Activated CD8-positive, alpha-beta memory T cell treated with anti-CD3 and anti-CD28 coated beads, Interleukin-2, amount 50 U/mL, for 1 hour (primary cell): ENCODE measurements around the gene GARNL3.

Experiments
- DNase-seq: peaks from one replicate; pipeline ENCODE4 v3.0.0-alpha.2; 2020; ENCODE audit errors: extremely low read depth

Gene GARNL3

DNA sequence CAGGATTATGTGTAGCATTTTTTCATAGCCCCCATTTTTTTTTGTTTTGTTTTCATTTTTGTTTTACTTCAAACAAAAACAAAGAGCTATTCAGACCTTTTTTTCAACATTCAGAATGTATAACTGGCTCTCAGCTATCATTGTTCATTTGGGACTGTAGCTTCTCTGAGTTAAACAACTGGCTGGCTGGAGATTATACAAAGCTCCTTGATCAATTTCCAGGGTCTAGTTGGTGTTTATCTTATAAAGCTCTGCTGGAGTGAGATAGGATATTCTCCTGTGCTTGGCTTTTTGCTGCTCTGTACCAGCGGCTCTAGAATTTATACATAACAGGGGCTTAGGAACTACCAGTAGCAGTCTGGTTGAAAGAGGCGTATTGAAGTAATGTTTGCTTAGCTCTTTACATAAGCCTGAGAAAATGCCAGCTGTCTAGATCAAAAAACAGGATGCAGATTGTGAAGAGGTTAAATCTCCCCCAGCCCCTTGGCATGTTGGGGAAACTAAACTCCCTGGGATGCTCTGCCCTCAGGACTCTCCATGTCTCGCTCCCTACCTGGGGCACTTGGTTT lies 15.2 kb downstream of the GARNL3 start:
- no peak for DNase-seq

DNA sequence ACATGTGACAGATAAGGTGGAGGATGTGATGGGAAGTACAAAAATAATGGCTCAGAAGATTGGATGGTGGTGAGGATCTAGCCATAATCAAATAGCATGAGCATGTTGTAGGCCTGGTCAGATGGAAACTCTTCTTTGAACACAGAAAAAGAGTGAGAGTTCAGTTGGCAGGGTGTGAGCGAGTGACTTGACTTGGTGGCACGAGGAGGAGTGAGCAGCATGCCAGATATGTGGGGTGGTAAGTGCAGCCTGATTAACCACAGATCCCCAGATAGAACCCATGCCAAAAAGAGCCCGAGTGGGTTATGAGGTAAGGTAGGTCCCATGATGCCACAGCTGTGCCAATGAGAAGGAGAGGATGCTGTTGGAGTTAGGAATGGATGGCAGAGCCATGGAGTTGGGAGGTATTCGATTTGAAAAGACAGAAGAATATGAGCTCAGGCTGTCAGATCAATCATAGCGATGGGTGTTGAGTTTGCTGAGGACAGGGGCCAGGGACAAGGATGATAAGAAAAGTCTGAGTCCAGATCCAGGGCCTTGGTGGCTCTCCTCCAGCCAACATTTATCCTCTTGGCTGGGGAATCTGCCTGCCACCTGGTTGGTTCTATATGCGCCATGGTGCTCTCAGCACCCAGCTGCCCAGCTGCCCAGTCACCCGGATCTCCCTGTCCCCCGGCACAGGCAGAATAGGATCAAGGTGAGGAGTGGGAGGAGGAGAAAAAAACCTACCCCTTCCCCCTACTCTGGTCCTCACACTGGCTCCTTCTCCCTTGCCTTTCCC lies 16.5 kb downstream of the GARNL3 start:
- no peak for DNase-seq

DNA sequence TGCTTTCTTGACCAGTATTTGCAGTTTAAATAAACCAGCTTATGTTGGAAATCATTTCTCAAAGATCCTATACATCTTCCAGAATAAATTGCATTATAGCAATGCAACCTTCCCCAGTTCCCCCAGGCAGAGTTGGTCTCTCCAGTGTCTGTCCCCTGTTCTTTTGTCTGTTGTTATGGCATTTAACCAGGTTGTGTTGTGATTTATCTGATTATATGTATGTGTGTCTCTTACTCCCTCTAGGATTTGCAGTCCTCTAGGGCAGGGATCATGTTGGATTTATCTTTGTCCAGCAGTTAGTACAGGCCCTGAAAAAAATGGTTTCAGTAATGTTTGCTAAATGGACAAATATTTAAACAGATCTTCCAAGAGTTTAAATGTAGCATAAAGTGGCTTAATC lies 17.3 kb downstream of the GARNL3 start:
- no peak for DNase-seq

GRCh38 chr9:127282611-127283010 lies 18.0 kb downstream of the GARNL3 start:
- DNase-seq, result no peak

DNA sequence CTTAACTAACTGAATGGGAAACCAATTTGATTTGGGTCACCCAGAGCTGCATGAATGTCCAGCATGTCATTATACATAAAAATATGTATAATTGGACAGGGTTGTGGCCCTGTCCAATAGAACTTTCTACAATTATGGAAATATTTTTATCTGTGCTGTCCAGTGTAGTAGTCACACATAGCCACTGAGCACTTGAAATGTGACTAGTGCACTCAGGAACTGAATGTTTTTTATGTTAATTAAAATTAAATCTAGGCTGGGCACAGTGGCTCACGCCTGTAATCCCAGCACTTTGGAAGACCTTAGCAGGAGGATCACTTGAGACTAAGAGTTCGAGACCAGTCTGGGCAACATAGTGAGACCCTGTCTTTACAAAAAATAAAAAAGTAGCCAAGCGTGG lies 18.6 kb downstream of the GARNL3 start:
- DNase-seq, result no peak

DNA sequence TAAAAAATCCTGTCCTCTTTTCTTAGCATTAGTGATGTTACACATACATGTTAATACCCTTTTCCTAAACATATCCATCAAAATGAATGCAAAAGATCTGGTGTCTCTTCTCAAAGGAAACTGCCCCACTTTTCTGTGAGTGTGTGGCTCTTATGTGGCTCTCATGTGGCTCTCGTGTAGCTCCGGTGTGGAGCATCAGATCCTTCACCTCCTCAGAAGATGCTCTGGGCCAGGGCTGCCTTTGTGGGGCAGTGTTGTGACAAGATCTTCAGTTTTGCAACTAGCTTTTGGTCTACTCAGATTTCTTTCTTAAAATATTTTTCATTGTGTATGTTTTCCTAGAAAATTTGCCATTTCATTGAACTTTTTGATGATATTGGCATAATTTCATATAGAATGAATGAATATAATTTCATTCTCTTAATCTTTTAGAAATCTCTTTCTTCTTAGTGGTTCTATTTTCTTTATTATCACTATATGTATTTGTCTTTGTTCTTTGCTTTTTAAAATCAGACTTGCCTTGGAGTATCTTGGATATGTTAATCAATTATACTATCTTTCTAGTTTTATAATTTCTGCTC lies 19.4 kb downstream of the GARNL3 start:
- no peak for DNase-seq

DNA sequence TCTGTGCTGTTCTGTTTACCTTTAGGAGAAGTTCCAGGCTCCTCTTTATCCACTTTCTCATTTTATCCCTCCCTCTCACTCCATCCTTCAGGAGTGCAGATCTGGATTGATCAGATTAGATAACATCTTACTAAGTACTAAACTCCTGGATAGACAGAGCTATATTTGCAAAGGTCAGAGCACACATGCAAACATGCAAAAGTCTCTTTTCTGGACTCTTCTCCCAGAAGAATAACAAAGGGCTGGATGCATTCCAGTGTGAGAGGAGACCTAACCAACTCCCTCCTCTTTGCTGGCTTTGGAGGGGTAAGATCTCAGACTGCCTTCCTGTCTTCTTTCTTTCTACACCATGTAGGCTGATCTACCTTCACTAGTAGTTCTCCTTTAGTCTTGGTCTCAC lies 21.4 kb downstream of the GARNL3 start:
- DNase-seq, result no peak

GRCh38 chr9:127290561-127291065 lies 26.0 kb downstream of the GARNL3 start:
- no peak for DNase-seq

- DNase-seq, result no peak
These were observed 26.7 kb downstream of the GARNL3 start for GRCh38 chr9:127291246-127291778.

DNA sequence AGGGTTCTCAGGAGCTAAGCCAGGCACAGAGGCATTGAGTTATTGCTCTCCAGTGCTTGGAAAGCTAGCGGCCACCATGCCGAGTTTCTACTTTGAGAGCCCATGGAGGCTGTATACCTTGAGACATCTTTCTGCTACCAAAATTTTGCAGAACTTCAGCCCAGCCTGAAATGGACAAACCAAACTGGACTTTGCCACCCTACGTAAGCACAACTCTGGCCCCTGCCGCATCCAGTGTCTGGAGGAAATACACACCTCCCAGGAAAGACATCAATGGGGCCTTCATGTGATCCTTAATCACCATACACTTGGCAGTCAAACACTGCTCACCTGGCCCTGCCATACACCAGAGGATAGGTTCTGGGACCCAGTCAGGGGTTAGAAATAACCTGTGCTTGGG lies 27.8 kb downstream of the GARNL3 start:
- DNase-seq, result no peak

- no peak for DNase-seq
These were observed 28.8 kb downstream of the GARNL3 start for GRCh38 chr9:127293328-127293727.

DNA sequence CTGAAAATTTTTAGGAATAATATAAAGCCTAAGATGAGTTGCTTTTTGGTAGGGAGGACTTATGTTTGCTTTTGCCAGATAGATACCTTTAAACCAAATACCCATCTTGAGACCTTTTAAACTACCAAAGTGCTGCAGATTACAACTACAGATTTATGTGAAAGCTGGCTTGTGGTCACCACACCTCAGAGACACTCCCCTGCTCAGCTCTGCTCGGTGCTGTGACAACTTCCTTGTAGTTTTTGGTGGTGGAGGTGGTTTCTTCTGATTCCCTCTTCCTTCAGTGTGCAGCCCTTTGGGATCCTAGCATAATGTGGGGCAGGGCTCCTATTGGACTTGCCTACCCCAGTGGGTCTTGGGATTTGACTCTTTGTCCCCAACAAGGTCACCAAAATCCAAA lies 29.2 kb downstream of the GARNL3 start:
- no peak for DNase-seq

- no peak for DNase-seq
These were observed 30.4 kb downstream of the GARNL3 start for GRCh38 chr9:127295005-127295404.

GRCh38 chr9:127300886-127301447 lies 36.4 kb downstream of the GARNL3 start:
- no peak for DNase-seq

DNA sequence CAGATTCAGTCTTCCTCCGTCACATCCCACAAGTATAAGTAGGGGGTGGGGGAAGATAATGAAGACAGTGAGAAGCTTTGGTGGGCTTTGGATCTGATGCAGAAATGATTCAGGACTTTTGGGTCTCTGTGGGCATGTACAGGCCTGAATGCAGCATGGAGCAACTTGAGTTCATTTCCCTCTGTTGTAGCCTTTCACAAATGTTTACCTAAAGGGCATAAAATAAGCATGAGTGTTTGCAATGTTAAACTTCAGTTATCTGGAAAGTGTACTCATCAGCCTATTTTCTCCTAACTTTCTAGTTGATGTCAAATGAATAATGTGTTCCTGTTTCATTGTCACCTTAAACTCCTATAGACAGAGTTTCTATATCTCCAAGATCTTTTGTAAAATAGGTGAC lies 39.3 kb downstream of the GARNL3 start:
- DNase-seq, result no peak

- DNase-seq, result no peak
These were observed 40.7 kb downstream of the GARNL3 start for GRCh38 chr9:127305206-127305837.

GRCh38 chr9:127305838-127306226 lies 41.3 kb downstream of the GARNL3 start:
- no peak for DNase-seq

GRCh38 chr9:127307802-127308201 lies 43.2 kb downstream of the GARNL3 start:
- DNase-seq, result no peak

- no peak for DNase-seq
These were observed 44.3 kb downstream of the GARNL3 start for GRCh38 chr9:127308652-127309434.

GRCh38 chr9:127309715-127310114 lies 45.1 kb downstream of the GARNL3 start:
- DNase-seq, result no peak

- no peak for DNase-seq
These were observed 46.7 kb downstream of the GARNL3 start for GRCh38 chr9:127311239-127311741.
